HepG2 (cell line): ENCODE measurements around the gene MAP3K5. TPM values are rescaled to one million over a fixed set of nuclear protein-coding genes. Genes with fewer than 3 reads are reported as not detected.

Experiments used
- ATRX ChIP-seq: sonication (generic); formaldehyde crosslinking; IDR thresholded peaks from 2 replicates; pipeline ENCODE4 v1.4.0; 2020; ENCODE audit warnings: missing genetic modification reagents, borderline replicate concordance
- ELF3 ChIP-seq: IDR thresholded peaks from 2 replicates; pipeline ENCODE4 v1.6.1; 2016; ENCODE audit warnings: missing genetic modification reagents, missing compliant biosample characterization
- GFI1 ChIP-seq: sonication (generic); formaldehyde crosslinking; IDR thresholded peaks from 2 replicates; pipeline ENCODE4 v1.5.0; 2020; ENCODE audit warnings: missing genetic modification reagents, mild to moderate bottlenecking, borderline replicate concordance
- HIVEP1 ChIP-seq: sonication (generic); formaldehyde crosslinking; IDR thresholded peaks from 2 replicates; pipeline ENCODE4 v1.4.0; 2020; ENCODE audit warnings: mild to moderate bottlenecking, missing genetic modification reagents
- MEF2D ChIP-seq: sonication (generic); formaldehyde crosslinking; IDR thresholded peaks from 2 replicates; pipeline ENCODE4 v1.5.1; 2020; ENCODE audit warnings: mild to moderate bottlenecking, missing genetic modification reagents
- MTA3 ChIP-seq: sonication (generic); formaldehyde crosslinking; IDR thresholded peaks from 2 replicates; pipeline ENCODE4 v1.4.0; 2020; ENCODE audit warnings: missing genetic modification reagents
- RXRA ChIP-seq: sonication (generic); formaldehyde crosslinking; IDR thresholded peaks from 2 replicates; pipeline ENCODE4 v1.5.1; 2020; ENCODE audit warnings: missing genetic modification reagents
- ZFP90 ChIP-seq: sonication (generic); formaldehyde crosslinking; IDR thresholded peaks from 2 replicates; pipeline ENCODE4 v1.8.0; 2022; ENCODE audit warnings: missing genetic modification reagents, mild to moderate bottlenecking, inconsistent platforms, borderline replicate concordance
- ZMYM4 ChIP-seq: sonication (generic); formaldehyde crosslinking; IDR thresholded peaks from 2 replicates; pipeline ENCODE4 v1.8.1; 2023; ENCODE audit warnings: mild to moderate bottlenecking, missing genetic modification reagents
- ZNF510 ChIP-seq: sonication (generic); formaldehyde crosslinking; IDR thresholded peaks from 2 replicates; pipeline ENCODE4 v1.4.0; 2020; ENCODE audit warnings: low read depth, mild to moderate bottlenecking, missing genetic modification reagents
- ZNF547 ChIP-seq: sonication (generic); formaldehyde crosslinking; IDR thresholded peaks from 2 replicates; pipeline ENCODE4 v1.5.1; 2020; ENCODE audit warnings: mild to moderate bottlenecking, missing genetic modification reagents
- ZNF550 ChIP-seq: sonication (generic); formaldehyde crosslinking; IDR thresholded peaks from 2 replicates; pipeline ENCODE4 v1.4.0; 2020; ENCODE audit warnings: mild to moderate bottlenecking, missing genetic modification reagents, borderline replicate concordance
- ZNF713 ChIP-seq: sonication (generic); formaldehyde crosslinking; IDR thresholded peaks from 2 replicates; pipeline ENCODE4 v1.4.0; 2020; ENCODE audit warnings: mild to moderate bottlenecking, missing genetic modification reagents
- ZSCAN31 ChIP-seq: sonication (generic); formaldehyde crosslinking; IDR thresholded peaks from 2 replicates; pipeline ENCODE4 v1.5.0; 2020; ENCODE audit warnings: low read depth, mild to moderate bottlenecking, missing genetic modification reagents
- polyA plus RNA-seq, 8 experiments: library from polyadenylated mRNA; depleted of rRNA in 3 of 8; stranded (reverse) in 7 of 8; unstranded in 1 of 8; fragments of >200 nt; fragmentation: Illumina TruSeq in 4 of 8; extraction: Trizol in 4 of 8; gene quantifications; 2 replicates each; pipeline versions ENCODE4 v1.2.1 to v1.2.3, GENCODE V29; 2011 to 2016; ENCODE audit warnings: low read depth in 4 of 8, missing spikeins in 1 of 8, mixed read lengths in 1 of 8; ENCODE audit not compliant: insufficient read depth in 1 of 8
- total RNA-seq, 5 experiments: library from RNA; depleted of rRNA; stranded (reverse); fragments of >200 nt; fragmentation: Illumina TruSeq; extraction: Trizol; gene quantifications; 2 replicates each; pipeline ENCODE4 v1.2.3, GENCODE V29; 2016; ENCODE audit warnings: low read depth in 1 of 5
- TF ChIP-seq, protein P1 (sequence below): sonication (generic); formaldehyde crosslinking; IDR thresholded peaks from 2 replicates; pipeline ENCODE4 v1.4.0; 2020; ENCODE audit warnings: missing genetic modification reagents
- TF ChIP-seq, protein P2 (sequence below): sonication (generic); formaldehyde crosslinking; IDR thresholded peaks from 2 replicates; pipeline ENCODE4 v1.4.0; 2020; ENCODE audit warnings: missing genetic modification reagents
- TF ChIP-seq, protein P3 (sequence below): sonication (generic); formaldehyde crosslinking; IDR thresholded peaks from 2 replicates; pipeline ENCODE4 v1.8.0; 2022; ENCODE audit warnings: mild to moderate bottlenecking, missing genetic modification reagents, borderline replicate concordance
- TF ChIP-seq, protein P4 (sequence below): sonication (generic); formaldehyde crosslinking; IDR thresholded peaks from 2 replicates; pipeline ENCODE4 v1.8.1; 2023; ENCODE audit warnings: mild to moderate bottlenecking, inconsistent platforms, moderate library complexity, missing genetic modification reagents, borderline replicate concordance
- TF ChIP-seq, protein P5 (sequence below): sonication (generic); formaldehyde crosslinking; IDR thresholded peaks from 2 replicates; pipeline ENCODE4 v1.4.0; 2020; ENCODE audit warnings: mild to moderate bottlenecking, low read depth, missing genetic modification reagents

Gene MAP3K5
- total and polyA plus RNA-seq, 2 of the 13 experiments (the other 11 are each of a cell fraction or from before 2014, with no cell fraction given): not detected

DNA sequence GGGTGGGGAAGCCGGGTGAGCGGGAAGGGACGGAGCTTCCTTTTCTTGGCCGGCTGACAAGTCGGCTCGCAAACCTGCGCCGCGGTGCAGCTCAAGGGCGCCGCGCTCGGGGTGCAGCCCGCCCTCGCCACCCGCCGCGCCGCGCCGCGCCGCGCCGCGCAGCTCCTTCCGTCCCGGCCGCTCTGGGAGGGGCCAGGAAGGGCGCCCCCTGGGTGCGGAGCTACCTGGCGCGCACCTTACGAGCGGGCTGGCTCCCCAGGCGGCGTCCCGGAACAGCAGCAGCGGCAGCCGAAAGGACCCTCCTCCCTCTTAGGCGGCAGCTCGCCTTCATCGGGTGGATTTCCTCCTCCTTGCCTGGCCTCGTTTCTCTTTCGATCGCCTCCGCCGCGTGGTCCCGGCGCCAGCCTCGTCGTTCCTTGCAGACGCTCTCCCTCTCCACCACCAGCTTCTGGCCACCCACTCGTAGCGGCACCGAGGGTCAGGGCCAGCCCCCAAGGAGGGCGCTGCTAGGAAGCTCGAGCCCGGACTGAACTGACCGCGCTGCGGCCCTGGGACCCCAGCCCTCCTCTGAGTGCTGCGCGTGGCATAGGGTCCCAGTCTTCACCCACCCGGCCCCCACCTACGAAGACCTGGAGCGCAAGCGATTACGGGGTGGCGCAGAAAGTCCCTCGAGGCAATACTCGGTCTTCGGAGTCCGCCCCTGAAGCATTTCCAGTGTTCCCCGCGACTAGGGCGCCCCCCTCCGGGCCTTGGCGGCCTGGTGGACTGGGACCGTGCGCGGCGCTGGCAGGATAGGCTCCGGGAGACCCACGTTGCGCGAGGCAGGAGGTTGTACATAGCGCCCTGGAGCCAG is at the start of gene MAP3K5 (continued):
- TF ChIP-seq GFI1 (CRISPR knock-in tag): no peak
- no peak; the same call in 1 of the 2 replicates for TF ChIP-seq RXRA (CRISPR knock-in tag)
- TF ChIP-seq, protein P1, sequence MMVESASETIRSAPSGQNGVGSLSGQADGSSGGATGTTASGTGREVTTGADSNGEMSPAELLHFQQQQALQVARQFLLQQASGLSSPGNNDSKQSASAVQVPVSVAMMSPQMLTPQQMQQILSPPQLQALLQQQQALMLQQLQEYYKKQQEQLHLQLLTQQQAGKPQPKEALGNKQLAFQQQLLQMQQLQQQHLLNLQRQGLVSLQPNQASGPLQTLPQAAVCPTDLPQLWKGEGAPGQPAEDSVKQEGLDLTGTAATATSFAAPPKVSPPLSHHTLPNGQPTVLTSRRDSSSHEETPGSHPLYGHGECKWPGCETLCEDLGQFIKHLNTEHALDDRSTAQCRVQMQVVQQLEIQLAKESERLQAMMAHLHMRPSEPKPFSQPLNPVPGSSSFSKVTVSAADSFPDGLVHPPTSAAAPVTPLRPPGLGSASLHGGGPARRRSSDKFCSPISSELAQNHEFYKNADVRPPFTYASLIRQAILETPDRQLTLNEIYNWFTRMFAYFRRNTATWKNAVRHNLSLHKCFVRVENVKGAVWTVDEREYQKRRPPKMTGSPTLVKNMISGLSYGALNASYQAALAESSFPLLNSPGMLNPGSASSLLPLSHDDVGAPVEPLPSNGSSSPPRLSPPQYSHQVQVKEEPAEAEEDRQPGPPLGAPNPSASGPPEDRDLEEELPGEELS (CRISPR knock-in tag): no peak
- peak; percentile 75 for TF ChIP-seq ZNF547 (CRISPR knock-in tag)
- TF ChIP-seq, protein P2, sequence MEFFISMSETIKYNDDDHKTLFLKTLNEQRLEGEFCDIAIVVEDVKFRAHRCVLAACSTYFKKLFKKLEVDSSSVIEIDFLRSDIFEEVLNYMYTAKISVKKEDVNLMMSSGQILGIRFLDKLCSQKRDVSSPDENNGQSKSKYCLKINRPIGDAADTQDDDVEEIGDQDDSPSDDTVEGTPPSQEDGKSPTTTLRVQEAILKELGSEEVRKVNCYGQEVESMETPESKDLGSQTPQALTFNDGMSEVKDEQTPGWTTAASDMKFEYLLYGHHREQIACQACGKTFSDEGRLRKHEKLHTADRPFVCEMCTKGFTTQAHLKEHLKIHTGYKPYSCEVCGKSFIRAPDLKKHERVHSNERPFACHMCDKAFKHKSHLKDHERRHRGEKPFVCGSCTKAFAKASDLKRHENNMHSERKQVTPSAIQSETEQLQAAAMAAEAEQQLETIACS: no peak
- TF ChIP-seq ZSCAN31 (CRISPR knock-in tag): 0 out of 2 replicates have a peak, but pooled peaks have one; percentile 13
- peak; percentile 42; the same call in 1 of the 2 replicates for TF ChIP-seq ELF3 (CRISPR knock-in tag)
- no peak for TF ChIP-seq HIVEP1
- TF ChIP-seq, protein P3, sequence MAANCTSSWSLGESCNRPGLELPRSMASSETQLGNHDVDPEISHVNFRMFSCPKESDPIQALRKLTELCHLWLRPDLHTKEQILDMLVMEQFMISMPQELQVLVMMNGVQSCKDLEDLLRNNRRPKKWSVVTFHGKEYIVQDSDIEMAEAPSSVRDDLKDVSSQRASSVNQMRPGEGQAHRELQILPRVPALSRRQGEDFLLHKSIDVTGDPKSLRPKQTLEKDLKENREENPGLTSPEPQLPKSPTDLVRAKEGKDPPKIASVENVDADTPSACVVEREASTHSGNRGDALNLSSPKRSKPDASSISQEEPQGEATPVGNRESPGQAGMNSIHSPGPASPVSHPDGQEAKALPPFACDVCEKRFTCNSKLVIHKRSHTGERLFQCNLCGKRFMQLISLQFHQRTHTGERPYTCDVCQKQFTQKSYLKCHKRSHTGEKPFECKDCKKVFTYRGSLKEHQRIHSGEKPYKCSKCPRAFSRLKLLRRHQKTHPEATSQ (CRISPR knock-in tag): no peak
- TF ChIP-seq, protein P4, sequence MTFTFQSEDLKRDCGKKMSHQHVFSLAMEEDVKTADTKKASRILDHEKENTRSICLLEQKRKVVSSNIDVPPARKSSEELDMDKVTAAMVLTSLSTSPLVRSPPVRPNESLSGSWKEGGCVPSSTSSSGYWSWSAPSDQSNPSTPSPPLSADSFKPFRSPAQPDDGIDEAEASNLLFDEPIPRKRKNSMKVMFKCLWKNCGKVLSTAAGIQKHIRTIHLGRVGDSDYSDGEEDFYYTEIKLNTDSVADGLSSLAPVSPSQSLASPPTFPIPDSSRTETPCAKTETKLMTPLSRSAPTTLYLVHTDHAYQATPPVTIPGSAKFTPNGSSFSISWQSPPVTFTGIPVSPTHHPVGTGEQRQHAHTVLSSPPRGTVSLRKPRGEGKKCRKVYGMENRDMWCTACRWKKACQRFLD: peak; percentile 83; the same call in 1 of the 2 replicates
- TF ChIP-seq ATRX: no peak
- TF ChIP-seq, protein P5, sequence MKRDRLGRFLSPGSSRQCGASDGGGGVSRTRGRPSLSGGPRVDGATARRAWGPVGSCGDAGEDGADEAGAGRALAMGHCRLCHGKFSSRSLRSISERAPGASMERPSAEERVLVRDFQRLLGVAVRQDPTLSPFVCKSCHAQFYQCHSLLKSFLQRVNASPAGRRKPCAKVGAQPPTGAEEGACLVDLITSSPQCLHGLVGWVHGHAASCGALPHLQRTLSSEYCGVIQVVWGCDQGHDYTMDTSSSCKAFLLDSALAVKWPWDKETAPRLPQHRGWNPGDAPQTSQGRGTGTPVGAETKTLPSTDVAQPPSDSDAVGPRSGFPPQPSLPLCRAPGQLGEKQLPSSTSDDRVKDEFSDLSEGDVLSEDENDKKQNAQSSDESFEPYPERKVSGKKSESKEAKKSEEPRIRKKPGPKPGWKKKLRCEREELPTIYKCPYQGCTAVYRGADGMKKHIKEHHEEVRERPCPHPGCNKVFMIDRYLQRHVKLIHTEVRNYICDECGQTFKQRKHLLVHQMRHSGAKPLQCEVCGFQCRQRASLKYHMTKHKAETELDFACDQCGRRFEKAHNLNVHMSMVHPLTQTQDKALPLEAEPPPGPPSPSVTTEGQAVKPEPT (CRISPR knock-in tag): no peak
- TF ChIP-seq ZFP90 (CRISPR knock-in tag): 0 out of 2 replicates have a peak, but pooled peaks have one; percentile 54
- peak; percentile 60; the same call in 1 of the 2 replicates for TF ChIP-seq ZNF510 (CRISPR knock-in tag)
- TF ChIP-seq ZNF550 (CRISPR knock-in tag): no peak
- no peak for TF ChIP-seq ZNF713 (CRISPR knock-in tag)
- TF ChIP-seq MEF2D: no peak
- peak; percentile 41; the same call in 1 of the 2 replicates for TF ChIP-seq ZMYM4 (CRISPR knock-in tag)
- no peak for TF ChIP-seq MTA3 (CRISPR knock-in tag)
